M059J (cell line): ENCODE measurements around the gene GLOD5. TPM values are rescaled to one million over a fixed set of nuclear protein-coding genes. Genes with fewer than 3 reads are reported as not detected.

Experiments used
- DNase-seq: peaks from one replicate; pipeline ENCODE4 v3.0.0-alpha.2; 2012; ENCODE audit warnings: low read depth
- total RNA-seq: library from RNA; depleted of rRNA; stranded (reverse); fragments of >200 nt; shearing (Covaris generic); gene quantifications from 2 replicates; pipeline ENCODE4 v1.2.3, GENCODE V29; 2014; rRNA removed

Gene GLOD5
- not detected in 2 replicates for total RNA-seq

DNA sequence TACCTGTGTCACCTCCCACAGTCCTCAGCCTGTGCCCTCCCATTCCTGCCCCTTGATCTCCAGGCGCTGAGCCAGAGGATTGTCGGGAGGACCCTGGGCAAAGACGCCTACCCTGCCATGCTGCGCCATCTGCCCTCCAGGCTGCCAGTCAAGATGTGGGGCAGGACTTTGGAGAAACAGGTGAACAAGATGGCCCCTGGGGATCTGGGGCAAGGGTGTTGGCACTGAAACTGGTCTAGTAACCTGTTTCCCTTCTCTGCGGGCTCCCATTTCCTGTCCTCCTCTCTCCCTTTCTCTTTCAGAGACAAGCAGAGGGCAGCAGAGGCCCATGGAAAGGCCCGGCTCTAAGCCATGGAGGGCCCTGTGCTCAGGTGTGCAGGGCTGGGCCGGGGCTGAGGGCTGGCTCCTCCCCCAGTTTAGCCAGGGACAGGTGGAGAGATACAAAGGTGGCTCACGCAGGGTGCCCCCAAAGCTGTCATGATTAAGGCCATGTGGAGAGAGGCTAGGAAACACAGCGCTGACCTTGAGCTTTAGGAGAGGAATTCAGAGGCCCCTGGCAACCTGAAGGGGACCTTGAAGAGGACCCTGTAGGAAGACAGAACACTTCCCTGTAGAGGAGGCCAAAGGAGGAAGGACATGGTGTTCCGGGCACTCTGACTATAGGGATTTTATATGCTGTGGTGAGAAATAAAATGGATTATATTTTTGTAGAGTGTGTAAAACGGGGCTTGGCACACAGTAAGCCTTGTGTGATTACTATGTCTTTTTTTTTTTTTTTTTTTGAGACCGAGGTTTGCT is at the start of gene GLOD5:
Gene GLOD5 (plus strand): TSS at position 74 of the 798 bp plus-strand sequence. CDS start 44 bp downstream, at position 118.
- peak; percentile 53 for DNase-seq

DNA sequence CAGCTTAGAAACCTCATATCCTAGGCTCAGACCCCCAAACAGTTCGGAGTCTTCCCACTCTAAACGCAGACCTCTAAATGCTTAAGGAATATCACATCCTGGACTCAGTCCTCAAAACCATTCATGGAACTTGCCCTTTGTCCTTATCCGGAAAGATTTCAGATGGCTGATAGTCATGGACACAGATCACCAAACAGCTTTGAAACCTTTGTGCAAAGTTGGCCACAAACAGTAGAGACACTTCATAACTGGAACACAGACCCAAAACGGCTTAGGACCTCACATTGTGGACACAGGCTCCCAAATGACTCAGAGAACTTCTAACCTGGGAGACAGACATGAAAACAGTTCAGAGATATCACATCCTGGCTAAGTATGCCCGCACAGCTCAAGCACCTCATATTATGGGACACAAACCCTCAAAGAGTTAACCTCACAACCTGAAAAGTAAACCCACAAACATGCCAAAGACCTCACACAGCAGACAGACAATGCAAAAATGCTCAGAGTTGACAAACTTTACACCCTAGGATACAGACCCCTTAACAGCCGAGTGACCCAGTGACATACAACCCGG is 49.5 kb upstream of the GLOD5 start:
- DNase-seq: no peak

DNA sequence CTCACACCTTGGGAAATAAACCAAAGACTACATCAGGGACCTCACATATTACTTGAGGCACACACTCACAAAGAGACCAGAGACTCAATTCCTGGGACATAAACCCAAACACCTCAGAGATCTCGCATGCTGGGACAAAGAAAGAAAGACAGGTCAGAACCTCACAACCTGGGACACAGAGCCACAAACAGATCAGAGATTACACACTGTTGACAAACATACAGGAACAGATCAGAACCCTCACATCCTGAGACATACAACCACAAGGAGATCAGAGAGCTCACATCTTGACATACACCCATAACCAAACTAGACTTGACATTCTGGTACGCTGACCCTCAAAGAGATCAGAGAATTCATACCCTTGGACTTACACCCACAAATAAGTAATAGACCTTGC is 47.7 kb upstream of the GLOD5 start:
- no peak for DNase-seq

DNA sequence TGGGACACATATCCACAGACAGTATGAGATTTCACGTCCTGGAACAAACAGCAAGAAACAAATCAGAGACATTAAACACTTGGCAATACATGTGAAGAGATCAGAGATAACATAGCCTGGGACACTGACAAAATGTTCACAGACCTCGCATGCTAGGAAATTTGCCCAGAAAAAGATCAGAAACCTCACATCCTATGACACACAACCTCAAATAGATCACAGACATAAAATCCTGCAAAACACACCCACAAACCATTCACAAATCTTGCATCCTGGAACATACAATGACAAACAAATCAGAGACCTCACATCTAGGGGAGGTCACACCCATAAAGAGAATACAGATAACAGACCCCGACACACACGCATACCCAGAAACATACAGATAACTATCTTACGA is 47.0 kb upstream of the GLOD5 start:
- no peak for DNase-seq

DNA sequence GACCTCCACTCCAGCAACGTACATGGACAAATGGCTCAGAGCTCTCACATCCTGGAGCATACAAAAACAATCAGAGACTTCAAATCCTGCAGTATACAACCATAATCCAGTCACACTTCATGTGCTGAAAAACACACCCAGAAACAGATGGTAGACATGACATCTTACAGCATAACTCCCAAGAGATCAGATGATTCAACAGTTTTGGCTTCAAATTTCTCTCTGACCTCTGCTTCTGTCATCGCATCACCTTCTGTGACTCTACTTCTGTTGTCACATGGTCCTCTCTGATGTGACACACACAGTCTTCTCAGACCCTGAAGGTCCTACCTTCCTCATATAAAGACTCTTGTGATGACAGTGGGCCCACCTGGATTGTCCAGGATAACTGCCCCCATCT is 46.5 kb upstream of the GLOD5 start:
- DNase-seq: peak; percentile 44

DNA sequence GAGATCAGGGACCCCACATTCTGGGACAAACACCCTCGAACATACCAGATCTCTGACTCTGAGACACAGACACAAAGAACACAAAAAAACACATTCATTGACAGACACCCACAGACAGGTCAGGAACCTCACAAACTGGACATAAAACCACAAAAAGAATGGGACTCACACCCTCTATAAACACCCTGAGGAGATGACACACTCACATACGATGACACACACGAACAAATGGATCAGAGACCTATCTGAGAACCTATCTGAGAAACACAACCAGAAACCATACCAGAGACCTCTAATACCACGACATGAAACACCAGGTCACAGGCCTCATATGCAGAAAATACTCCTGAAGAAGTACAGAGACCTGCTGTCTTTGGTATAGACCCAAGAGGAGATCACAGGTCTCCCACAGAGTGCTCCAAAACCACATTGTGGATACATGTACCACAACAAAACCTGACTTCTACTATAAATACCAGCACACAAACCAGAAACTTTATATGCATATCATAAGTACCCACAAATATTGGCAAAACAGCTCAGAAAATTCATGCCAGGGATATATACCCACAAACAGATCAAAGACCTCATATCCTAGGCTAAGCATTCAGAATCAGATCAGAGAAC is 45.6 kb upstream of the GLOD5 start:
- DNase-seq: peak; percentile 48

DNA sequence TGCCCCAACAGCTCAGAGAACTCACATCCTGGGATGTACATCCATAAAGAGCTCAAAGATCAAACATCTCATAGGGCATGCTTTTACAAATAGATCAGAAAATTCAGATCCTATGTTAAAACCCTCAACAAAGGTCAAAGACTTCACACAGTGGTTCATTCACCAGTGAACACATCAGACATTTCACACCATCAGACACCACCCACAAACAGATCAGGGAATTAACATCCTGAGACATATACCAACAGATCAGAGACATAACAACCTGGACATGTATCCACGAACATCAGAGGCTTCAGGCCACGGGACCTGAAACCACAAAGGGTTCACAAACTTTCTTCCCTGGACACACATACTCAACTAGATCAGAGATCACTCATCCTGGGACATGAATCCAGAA is 41.6 kb upstream of the GLOD5 start:
- no peak for DNase-seq

DNA sequence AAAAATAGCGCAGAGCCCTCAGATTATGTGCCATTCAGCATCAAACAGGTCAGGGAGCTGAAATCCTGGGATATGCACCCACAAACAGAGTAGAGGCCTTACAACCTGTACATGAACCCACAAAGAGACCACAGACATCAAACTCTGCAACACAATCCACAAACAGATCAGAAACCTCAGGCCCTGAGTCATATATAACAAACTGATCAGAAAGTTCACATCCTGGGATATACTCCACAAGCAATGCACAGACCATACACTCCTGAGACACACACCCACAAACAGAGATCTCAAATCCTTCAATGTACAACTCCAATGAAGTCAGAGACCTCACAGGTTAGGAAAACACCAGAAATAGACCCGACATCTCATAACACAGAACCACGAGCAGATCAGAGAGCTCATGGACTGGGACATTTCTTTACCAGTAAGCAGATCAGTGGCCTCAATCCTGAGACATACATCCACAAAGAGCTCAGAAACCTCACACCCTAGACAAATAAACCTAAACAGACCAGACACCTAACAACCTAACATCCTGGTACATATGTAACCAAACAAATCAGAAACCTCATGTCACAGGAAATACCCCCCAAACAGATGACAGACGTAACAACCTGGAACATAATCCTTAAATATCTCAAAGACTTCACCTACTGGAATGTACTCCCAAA is 40.8 kb upstream of the GLOD5 start:
- DNase-seq: no peak

DNA sequence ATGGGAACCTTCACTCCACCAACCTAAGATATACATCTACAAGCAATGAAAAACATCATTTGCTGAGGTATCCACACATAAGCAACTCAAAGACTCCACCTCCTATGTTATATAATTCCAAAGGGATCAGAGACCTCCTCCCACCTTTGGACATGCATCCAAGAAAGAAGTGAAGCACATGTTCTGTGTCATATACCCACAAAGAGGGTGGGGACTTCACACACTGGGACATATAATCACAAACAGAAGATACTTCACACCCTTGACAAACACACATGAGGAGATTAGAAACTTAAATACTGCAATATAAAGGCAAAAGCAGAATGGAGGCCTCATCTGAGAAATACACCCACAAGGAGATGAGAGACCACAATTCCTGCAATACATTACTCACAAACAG is 39.6 kb upstream of the GLOD5 start:
- DNase-seq: no peak

DNA sequence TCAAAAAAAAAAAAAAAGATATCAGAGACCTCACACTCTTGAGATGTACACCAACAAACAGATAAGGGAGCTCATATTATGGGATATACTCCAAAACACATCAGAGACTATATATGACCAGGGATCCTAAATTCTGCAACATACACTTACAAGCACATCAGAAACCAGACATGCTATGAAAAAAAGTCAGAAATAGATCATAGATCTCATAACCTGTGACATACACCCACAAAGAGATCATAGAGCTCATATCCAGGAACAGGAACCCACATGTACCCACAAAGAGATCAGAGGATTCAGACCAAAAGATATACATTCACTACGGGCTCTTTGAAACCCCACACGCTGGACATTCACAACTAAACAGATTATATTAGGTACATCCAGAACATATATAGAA is 35.0 kb upstream of the GLOD5 start:
- DNase-seq: no peak

DNA sequence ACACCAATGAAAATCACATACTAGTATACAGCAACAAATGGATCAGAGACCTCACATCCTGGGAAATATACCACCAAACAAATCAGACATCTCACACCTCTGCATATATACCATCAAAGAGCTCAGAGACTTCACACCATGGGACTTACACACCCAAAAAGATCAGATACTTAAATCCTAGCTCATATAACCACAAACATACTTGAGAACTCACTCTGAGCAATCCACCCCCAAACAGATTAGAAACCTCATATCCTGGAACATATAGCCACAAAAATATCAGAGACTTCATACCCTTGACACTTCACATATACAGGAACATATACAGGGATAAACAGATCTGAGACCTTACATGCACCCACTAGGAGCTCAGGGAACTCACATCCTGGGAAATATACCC is 32.9 kb upstream of the GLOD5 start:
- no peak for DNase-seq

DNA sequence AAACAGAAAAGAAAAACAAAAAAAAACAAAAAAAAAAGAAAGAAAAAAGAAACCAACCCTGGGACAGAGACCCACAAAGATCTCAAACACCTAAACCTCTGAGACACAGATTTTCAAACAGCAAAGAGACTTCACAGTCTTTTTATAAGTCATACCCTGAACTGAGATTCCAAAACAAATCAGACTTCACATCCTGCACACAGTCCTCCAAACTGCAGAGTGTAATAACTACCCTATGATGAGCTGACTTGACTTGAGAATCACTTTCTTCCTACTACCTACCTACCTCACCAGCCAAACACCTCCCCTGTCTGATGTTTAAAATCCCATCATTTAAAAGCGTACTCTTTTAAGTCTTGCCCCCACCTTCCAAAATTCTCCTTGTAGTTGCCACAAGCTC is 25.2 kb upstream of the GLOD5 start:
- DNase-seq: no peak

DNA sequence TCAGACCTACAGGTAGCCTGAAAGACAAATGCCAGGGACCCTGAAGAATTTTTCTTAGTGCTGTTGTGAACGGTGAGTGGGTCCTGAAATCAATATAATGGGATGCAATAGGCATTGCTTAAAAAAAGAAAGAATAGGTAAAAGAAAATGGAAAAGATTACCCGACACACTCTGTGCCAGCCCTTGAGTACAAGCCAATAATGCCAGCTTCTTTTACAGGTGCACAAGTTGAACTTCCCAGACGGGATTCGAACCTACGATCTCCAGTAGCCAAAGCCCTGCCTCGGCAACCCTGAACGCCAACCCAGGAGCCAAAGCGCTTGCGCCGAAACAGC is 24.7 kb upstream of the GLOD5 start:
- no peak for DNase-seq

DNA sequence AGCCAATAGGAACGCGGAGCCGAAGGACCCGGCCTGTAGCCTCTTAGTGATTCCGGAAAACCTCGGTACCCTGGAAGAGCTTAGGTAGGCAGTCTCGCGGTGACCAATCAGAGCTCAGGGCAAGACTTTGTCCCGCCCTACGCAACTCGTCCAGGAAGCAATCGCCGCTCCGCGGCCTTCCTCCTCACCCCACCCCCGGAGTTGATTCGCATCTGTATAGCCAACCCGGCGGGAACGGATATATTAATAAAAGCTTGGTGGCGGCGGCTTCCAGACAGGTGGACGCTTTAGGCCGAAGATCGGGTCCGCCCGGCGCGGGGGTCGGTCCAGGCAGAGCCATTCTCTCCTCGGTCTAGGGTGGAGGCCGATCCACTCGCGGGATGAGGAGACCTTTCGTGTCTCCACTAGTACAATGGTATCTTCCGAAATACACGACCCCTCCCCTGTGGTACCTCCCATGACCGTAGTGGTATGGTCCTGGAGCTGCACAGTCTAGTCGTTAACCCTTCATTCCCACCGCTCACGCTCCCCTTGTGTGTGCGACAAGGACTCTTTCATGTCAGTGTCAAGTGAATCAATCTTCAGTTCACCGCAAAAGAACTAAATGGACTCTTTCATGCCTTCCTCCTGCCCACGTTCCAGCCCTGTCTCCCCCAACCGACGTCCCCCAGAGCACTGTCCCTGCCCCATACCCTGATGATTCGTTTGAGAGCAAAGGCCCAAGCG is 24.2 kb upstream of the GLOD5 start:
- DNase-seq: peak; percentile 98

DNA sequence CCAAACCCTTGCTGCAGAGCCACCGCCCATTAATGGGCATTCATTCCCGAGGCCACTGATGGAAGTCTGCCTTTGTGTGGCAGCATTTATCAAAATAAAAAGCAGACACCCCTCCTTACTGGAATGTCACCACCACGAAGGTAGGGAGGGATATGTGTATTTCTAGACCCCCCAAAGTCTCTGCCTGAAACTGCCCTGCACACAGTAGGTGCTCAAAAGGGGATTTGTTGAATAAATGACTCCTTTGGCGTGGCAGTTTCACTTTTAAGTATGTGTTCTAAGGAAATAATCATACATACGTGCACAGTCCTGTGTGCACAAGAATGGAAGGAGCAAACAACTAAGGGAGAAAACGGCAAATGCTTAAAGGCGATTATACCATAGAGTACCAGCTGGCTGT is 23.6 kb upstream of the GLOD5 start:
- DNase-seq: no peak

DNA sequence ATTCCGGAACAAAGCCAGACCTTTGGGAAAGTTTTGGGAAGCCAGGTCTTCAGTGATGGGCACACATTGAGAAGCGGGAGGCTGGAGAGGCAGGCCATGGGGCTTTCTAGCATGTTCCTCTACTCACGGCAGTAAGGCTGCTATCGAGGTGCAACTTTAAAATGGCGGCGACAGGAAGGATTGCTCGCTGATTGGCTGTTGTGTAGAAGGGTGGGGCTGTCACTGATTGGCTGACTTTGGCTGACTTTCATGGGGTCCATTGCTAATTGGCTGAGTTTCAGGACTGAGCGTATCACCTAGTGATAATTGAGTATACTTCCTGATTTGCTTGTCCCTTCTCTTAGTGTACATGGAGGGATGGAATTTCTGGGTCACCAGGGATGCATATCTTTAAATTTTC is 19.7 kb upstream of the GLOD5 start:
- no peak for DNase-seq

DNA sequence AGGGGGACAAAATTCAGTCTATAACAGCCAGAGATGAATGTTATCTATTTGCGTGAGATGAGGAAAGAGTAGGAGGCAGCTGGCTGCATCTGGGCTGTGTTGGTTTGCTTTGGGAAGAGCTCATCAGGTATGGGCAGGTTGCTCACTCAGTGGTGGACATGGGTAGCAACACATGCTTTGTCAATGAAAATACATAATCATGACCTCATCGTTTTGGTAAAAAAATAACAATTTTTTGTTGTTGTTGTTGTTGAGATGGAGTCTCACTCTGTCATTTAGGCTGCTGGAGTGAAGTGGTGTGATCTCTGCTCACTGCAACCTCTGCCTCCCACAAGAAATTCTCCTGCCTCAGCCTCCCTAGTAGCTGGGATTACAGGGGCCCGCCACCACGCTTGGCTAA is 16.3 kb upstream of the GLOD5 start:
- no peak for DNase-seq

DNA sequence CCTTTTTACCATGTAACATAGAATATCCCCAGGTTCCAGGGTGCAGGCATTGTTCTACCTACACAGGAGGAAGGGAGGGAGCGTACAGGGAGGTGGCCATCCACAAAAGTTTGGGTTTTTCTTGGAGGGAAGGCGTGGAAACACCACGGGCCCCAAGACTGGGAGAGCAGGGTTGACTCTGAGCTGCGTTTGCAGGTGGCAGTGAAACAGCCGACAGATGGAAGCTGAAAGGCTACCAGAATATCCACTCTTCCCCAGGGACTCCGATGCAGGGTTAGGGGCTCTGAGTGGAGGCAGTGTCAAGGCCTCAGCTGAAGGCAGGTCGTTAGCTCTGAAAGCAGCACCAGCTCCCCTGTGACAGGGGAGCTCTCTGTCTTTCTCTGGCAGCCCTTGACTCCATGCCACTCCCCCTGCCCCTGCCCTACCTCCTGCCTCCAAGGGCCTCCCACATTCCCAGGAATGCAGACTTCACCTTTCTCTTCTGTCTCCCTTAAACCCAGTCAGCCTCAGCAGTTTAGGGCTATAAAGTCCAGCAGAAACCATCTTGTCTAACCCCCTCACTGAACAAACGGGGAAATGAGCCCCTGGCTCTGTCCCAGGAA is 14.0 kb upstream of the GLOD5 start:
- DNase-seq: no peak

DNA sequence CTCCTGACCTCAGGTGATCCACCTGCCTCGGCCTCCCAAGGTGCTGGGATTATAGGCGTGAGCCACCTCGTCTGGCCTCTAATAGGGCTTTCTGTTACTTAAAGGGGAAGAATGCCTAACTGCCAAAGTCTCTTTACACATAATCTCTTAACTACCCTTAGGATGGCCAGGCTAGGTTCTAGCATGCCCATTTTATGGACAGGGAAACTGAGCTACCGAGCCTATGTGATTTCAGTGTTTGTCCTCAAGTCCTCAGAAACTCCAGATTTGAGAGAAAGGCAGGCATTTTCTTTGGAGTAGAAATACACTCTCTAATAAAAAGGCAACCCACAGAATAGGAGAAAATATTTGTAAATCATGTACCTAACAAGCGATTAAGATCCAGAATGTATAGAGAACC is 12.4 kb upstream of the GLOD5 start:
- no peak for DNase-seq

DNA sequence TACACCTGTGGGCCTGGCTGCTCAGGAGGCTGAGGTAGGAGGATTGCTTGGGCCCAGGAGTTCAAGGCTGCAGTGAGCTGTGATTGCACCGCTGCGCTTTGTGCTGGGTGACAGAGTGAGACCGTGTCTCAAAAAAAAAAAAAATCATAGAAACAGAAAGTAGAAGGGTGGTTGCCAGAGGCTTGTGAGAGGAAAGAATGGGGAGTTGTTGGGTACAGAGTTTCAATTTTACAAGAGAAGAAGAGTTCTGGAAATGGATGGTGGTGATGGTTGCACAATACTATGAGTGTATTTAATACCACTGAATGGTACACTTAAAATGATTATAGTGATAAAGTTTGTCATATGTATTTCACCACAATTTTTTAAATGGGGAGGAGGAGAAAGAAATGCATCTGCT is 10.2 kb upstream of the GLOD5 start:
- no peak for DNase-seq

DNA sequence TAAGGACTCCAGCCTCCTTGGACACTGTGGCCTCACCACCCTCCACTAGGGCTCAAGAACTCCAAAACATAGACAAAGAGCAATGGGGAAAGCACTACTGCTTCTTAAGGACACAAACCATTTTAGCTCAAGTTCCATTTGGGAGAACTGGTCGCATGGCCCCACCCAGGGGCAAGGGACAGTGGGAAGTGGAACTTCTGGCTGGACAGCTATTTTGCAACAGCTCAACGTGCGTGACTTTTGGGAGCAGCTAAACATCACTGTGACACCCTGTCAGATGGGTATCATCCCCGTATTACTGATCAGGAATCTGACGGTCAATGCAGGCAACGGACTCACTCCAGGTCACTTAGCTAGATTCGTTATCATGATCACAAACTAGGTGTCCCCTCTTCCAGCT is 9.0 kb upstream of the GLOD5 start:
- DNase-seq: no peak
